ENCODE results near the gene ADGRA1.

ADGRA1 gene

GRCh38 chr10:133076274-133077038 lies 11.3 kb upstream of the ADGRA1 start:
- H3K27ac ChIP-seq (ENCODE audit: low read depth, low read length, severe bottlenecking) = no peak overlapping the region
- H3K9me3 ChIP-seq (ENCODE audit: control insufficient read depth, low read length) = no peaks in the 10 kb centered on the region
- H3K4me3 ChIP-seq (ENCODE audit: extremely low read depth, insufficient read depth, low read length, poor library complexity, severe bottlenecking) = no peak overlapping the region
- no peaks in the 10 kb centered on the region for H3K36me3 ChIP-seq (ENCODE audit: control insufficient read depth, insufficient read depth, low read length)
- H3K4me1 ChIP-seq (ENCODE audit: control insufficient read depth, insufficient read depth, low read length, poor library complexity, severe bottlenecking) = no peaks in the 10 kb centered on the region
- 92 to 94% methylated on average over 16 to 29 of the region's 30 CpGs for WGBS, 2 experiments (ENCODE audit: insufficient coverage in 2 of 2)

DNA sequence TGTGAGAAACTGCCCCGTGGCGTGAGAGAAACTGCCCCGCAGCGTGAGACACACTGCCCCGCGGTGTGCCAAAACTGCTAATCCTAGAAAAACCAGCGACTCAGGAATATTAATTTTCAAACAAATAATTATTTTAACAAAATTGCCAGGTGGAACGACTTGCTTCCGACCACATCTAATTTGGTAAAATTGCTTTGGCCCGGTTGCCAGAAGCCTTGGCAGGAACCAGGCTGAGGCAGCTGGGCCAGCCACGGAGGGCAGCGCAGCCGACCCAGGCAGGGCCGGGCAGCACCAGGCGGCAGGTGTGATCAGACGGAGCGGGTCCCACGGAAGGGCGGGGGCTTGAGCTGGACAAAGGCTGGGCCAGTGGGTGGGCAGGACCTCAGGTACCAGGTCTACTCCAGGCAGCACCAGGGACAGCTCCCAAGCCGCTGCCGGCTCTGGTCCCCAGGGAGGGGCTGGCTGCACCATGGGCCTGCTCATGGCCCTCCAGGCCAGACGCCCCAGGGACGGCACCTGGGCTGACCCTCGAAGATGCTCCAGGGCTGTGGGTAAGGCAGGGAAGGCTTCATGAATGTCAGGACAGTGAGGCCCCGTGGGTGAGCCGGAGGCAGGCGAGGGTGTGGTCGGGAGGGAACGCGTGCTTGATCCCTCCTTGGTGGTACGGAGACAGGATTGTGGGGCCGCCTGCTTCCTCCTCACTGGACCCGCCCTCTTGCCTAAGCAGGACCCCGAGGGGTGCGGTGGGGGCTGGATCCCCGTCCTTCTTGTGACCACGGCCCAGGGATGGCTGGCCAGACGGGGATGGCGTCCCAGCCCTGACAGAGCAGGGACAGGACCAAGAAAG lies 7.7 kb upstream of the ADGRA1 start:
- Histone ChIP-seq H3K4me1 (ENCODE audit: control insufficient read depth, insufficient read depth, low read length, poor library complexity, severe bottlenecking) (no peaks in the 10 kb centered on the region), H3K4me3 (ENCODE audit: extremely low read depth, insufficient read depth, low read length, poor library complexity, severe bottlenecking) (no peak overlapping the region), H3K36me3 (ENCODE audit: control insufficient read depth, insufficient read depth, low read length) (no peaks in the 10 kb centered on the region), H3K9me3 (ENCODE audit: control insufficient read depth, low read length) (no peaks in the 10 kb centered on the region), H3K27ac (ENCODE audit: low read depth, low read length, severe bottlenecking) (no peak overlapping the region)
- 63 to 65% methylated on average over 32 to 36 of the region's 39 CpGs for WGBS, 2 experiments (ENCODE audit: insufficient coverage in 2 of 2)

GRCh38 chr10:133080683-133081040 lies 7.1 kb upstream of the ADGRA1 start:
- Histone ChIP-seq H3K27ac (ENCODE audit: low read depth, low read length, severe bottlenecking) (no peak overlapping the region), H3K36me3 (ENCODE audit: control insufficient read depth, insufficient read depth, low read length) (no peaks in the 10 kb centered on the region), H3K9me3 (ENCODE audit: control insufficient read depth, low read length) (no peaks in the 10 kb centered on the region), H3K4me3 (ENCODE audit: extremely low read depth, insufficient read depth, low read length, poor library complexity, severe bottlenecking) (no peak overlapping the region), H3K4me1 (ENCODE audit: control insufficient read depth, insufficient read depth, low read length, poor library complexity, severe bottlenecking) (no peaks in the 10 kb centered on the region)
- 80 to 87% methylated on average over 7 of the region's 7 CpGs for WGBS, 2 experiments (ENCODE audit: insufficient coverage in 2 of 2)

GRCh38 chr10:133081636-133082035 lies 6.1 kb upstream of the ADGRA1 start:
- Histone ChIP-seq H3K4me3 (ENCODE audit: extremely low read depth, insufficient read depth, low read length, poor library complexity, severe bottlenecking) (no peak overlapping the region), H3K27ac (ENCODE audit: low read depth, low read length, severe bottlenecking) (no peak overlapping the region), H3K4me1 (ENCODE audit: control insufficient read depth, insufficient read depth, low read length, poor library complexity, severe bottlenecking) (no peaks in the 10 kb centered on the region), H3K36me3 (ENCODE audit: control insufficient read depth, insufficient read depth, low read length) (no peaks in the 10 kb centered on the region), H3K9me3 (ENCODE audit: control insufficient read depth, low read length) (no peaks in the 10 kb centered on the region)
- 91 to 93% methylated on average over 14 to 15 of the region's 16 CpGs for WGBS, 2 experiments (ENCODE audit: insufficient coverage in 2 of 2)

GRCh38 chr10:133082685-133083421 lies 4.9 kb upstream of the ADGRA1 start:
- Histone ChIP-seq H3K4me1 (ENCODE audit: control insufficient read depth, insufficient read depth, low read length, poor library complexity, severe bottlenecking) (no peaks in the 10 kb centered on the region), H3K4me3 (ENCODE audit: extremely low read depth, insufficient read depth, low read length, poor library complexity, severe bottlenecking) (no peak overlapping the region), H3K27ac (ENCODE audit: low read depth, low read length, severe bottlenecking) (no peak overlapping the region), H3K9me3 (ENCODE audit: control insufficient read depth, low read length) (no peaks in the 10 kb centered on the region), H3K36me3 (ENCODE audit: control insufficient read depth, insufficient read depth, low read length) (no peaks in the 10 kb centered on the region)
- 81 to 84% methylated on average over 33 to 43 of the region's 43 CpGs for WGBS, 2 experiments (ENCODE audit: insufficient coverage in 2 of 2)

GRCh38 chr10:133083422-133084100 lies 4.2 kb upstream of the ADGRA1 start:
- Histone ChIP-seq H3K27ac (ENCODE audit: low read depth, low read length, severe bottlenecking) (no peak overlapping the region), H3K4me3 (ENCODE audit: extremely low read depth, insufficient read depth, low read length, poor library complexity, severe bottlenecking) (no peak overlapping the region), H3K4me1 (ENCODE audit: control insufficient read depth, insufficient read depth, low read length, poor library complexity, severe bottlenecking) (no peaks in the 10 kb centered on the region), H3K9me3 (ENCODE audit: control insufficient read depth, low read length) (no peaks in the 10 kb centered on the region), H3K36me3 (ENCODE audit: control insufficient read depth, insufficient read depth, low read length) (no peaks in the 10 kb centered on the region)
- 82 to 88% methylated on average over 23 to 29 of the region's 30 CpGs for WGBS, 2 experiments (ENCODE audit: insufficient coverage in 2 of 2)

- 92 to 94% methylated on average over 16 to 17 of the region's 17 CpGs for WGBS, 2 experiments (ENCODE audit: insufficient coverage in 2 of 2)
Measured at GRCh38 chr10:133084491-133084890, 3.2 kb upstream of the ADGRA1 start.

GRCh38 chr10:133085251-133086125 lies 2.2 kb upstream of the ADGRA1 start:
- 87 to 88% methylated on average over 26 to 27 of the region's 32 CpGs for WGBS, 2 experiments (ENCODE audit: insufficient coverage in 2 of 2)
- H3K27ac ChIP-seq (ENCODE audit: low read depth, low read length, severe bottlenecking) = no peak overlapping the region
- no peak overlapping the region for H3K4me3 ChIP-seq (ENCODE audit: extremely low read depth, insufficient read depth, low read length, poor library complexity, severe bottlenecking)
- no peaks in the 10 kb centered on the region for H3K4me1 ChIP-seq (ENCODE audit: control insufficient read depth, insufficient read depth, low read length, poor library complexity, severe bottlenecking)
- H3K36me3 ChIP-seq (ENCODE audit: control insufficient read depth, insufficient read depth, low read length) = no peaks in the 10 kb centered on the region
- no peaks in the 10 kb centered on the region for H3K9me3 ChIP-seq (ENCODE audit: control insufficient read depth, low read length)

More at GRCh38 chr10:133084491-133084890, 3.2 kb upstream of the ADGRA1 start:
- no peak overlapping the region for H3K27ac ChIP-seq (ENCODE audit: low read depth, low read length, severe bottlenecking)
- no peak overlapping the region for H3K4me3 ChIP-seq (ENCODE audit: extremely low read depth, insufficient read depth, low read length, poor library complexity, severe bottlenecking)
- no peaks in the 10 kb centered on the region for H3K4me1 ChIP-seq (ENCODE audit: control insufficient read depth, insufficient read depth, low read length, poor library complexity, severe bottlenecking)
- H3K9me3 ChIP-seq (ENCODE audit: control insufficient read depth, low read length) = no peaks in the 10 kb centered on the region
- H3K36me3 ChIP-seq (ENCODE audit: control insufficient read depth, insufficient read depth, low read length) = no peaks in the 10 kb centered on the region

DNA sequence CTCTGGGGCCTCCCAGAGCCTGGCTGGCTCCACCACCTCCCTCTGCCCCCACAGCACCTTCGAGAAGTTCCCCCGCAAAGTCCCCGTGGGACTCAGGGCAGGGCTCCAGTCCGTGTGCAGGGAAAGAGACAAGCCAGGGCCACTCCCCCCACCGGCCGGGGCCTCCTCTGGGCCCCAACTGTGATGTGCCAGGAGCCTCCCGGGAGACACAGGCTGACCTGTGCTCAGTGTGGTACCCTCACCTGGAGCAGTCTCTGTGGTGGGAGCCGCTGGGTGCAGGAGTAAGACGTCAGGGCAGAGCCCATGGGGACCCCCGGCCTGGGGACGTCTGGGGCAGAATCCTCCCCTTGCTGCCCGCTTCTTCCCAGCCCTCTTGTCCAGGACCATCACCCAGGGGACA lies 1.5 kb upstream of the ADGRA1 start:
- Histone ChIP-seq H3K36me3 (ENCODE audit: control insufficient read depth, insufficient read depth, low read length) (no peaks in the 10 kb centered on the region), H3K27ac (ENCODE audit: low read depth, low read length, severe bottlenecking) (no peak overlapping the region), H3K4me3 (ENCODE audit: extremely low read depth, insufficient read depth, low read length, poor library complexity, severe bottlenecking) (no peak overlapping the region), H3K9me3 (ENCODE audit: control insufficient read depth, low read length) (no peaks in the 10 kb centered on the region), H3K4me1 (ENCODE audit: control insufficient read depth, insufficient read depth, low read length, poor library complexity, severe bottlenecking) (no peaks in the 10 kb centered on the region)
- WGBS, 2 experiments (ENCODE audit: insufficient coverage in 2 of 2) = 71 to 80% methylated on average over 9 to 12 of the region's 12 CpGs

Measured in mesodermal cell (in vitro differentiated cells).